Measurements from ENCODE around the gene ANKMY1.

The ANKMY1 gene

DNA sequence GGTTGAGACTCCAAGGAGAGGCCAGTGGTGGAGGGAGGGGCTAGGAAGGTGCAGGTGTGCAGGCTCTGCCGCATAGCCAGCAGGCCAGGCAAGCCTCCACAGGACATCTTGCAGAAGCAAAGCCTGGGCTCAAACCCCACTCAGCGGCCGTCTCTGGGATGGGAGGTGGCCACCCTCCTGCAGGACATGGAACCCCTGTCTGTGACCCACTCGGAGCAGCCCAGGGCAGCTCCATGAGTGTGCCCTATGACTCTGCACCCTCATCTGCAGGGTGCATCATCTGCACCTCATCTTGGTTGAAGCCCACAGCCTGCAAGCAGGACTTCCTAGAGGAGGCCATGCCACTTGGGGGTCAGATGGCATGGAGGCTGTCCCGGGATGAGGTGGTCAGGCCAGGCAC lies 76.1 kb downstream of the ANKMY1 start:
- Histone ChIP-seq H3K36me3 (ENCODE audit: low read depth) (no peaks in the 10 kb centered on the region), H3K9me3 (ENCODE audit: severe bottlenecking) (no peaks in the 10 kb centered on the region), H3K27ac (ENCODE audit: poor library complexity, severe bottlenecking) (no peak overlapping the region), H3K27me3 (ENCODE audit: insufficient read depth, poor library complexity, severe bottlenecking) (no peaks in the 10 kb centered on the region), H3K4me3 (ENCODE audit: severe bottlenecking) (no peak overlapping the region), H3K4me1 (ENCODE audit: insufficient read depth, poor library complexity, severe bottlenecking) (no peaks in the 10 kb centered on the region)
- no peak for ATAC-seq (ENCODE audit: low read depth)
- DNase-seq (ENCODE audit: low spot score) = no peak
- TF ChIP-seq, protein P1, sequence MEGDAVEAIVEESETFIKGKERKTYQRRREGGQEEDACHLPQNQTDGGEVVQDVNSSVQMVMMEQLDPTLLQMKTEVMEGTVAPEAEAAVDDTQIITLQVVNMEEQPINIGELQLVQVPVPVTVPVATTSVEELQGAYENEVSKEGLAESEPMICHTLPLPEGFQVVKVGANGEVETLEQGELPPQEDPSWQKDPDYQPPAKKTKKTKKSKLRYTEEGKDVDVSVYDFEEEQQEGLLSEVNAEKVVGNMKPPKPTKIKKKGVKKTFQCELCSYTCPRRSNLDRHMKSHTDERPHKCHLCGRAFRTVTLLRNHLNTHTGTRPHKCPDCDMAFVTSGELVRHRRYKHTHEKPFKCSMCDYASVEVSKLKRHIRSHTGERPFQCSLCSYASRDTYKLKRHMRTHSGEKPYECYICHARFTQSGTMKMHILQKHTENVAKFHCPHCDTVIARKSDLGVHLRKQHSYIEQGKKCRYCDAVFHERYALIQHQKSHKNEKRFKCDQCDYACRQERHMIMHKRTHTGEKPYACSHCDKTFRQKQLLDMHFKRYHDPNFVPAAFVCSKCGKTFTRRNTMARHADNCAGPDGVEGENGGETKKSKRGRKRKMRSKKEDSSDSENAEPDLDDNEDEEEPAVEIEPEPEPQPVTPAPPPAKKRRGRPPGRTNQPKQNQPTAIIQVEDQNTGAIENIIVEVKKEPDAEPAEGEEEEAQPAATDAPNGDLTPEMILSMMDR (IDR thresholded peaks at IDR 0.05; ENCODE audit: poor library complexity, severe bottlenecking) = no peak

DNA sequence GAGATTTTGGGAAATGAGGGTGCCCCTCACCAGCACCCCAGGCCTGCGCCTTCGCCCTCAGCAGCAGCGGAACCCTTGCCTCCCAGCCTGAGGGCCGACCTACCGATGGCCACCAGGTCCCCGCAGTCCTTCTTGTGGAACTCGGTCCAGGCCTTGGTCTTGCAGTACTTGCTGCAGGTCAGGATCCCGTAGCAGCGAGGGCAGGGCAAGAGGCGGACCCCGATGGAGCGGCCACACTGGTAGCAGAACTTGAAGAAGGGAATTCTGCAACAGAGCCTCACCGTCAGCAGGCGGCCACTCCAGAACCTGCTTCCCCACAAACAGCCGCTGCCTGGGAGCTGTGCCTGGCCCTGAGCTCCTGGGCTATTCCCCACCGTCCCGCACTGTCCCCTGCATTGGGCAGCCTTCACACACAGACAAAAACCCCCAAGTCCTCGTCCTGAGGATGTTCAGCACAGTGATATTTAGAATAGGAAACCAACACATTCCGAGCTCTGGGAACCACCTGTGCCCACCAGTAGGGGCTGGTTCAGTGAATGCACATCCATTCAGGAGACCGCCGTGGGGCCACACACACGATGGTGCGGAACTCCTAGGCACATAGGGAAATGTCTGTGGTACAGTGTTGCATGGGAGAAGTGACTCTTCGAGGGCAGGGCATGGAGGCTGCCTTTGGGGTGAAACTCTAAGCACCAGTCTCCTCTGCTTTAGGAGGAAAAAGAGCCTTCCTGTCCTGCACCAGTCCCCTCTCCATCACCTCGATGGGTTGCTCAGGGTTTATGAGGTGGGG lies 76.8 kb downstream of the ANKMY1 start:
- no peaks in the 10 kb centered on the region for H3K27me3 ChIP-seq (ENCODE audit: insufficient read depth, poor library complexity, severe bottlenecking)
- ATAC-seq (ENCODE audit: low read depth) = no peak
- DNase-seq (ENCODE audit: low spot score) = no peak
- no peaks in the 10 kb centered on the region for H3K36me3 ChIP-seq (ENCODE audit: low read depth)
- TF ChIP-seq, protein P1 (IDR thresholded peaks at IDR 0.05; ENCODE audit: poor library complexity, severe bottlenecking) = no peak
- no peak overlapping the region for H3K27ac ChIP-seq (ENCODE audit: poor library complexity, severe bottlenecking)
- no peaks in the 10 kb centered on the region for H3K9me3 ChIP-seq (ENCODE audit: severe bottlenecking)
- no peak overlapping the region for H3K4me3 ChIP-seq (ENCODE audit: severe bottlenecking)
- no peaks in the 10 kb centered on the region for H3K4me1 ChIP-seq (ENCODE audit: insufficient read depth, poor library complexity, severe bottlenecking)

DNA sequence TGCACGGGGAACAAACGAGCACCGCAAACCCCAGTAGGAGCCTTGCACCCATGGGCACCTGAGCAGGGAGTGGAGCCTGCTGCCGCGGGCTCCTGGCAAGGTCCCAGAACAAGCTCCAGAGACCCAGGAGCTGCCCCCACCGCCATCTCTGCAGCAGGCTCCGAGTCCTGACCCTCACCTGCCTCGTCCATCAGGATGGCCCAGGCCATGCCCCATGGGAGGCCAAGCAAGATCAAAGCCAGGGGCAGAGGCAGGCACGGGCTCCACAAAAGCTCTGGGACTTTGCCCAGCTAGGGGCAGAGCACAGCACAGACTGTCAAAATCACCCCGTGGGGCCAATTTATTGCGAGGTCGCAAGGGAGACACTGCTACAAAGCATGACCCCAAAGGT lies 78.7 kb downstream of the ANKMY1 start:
- no peaks in the 10 kb centered on the region for H3K9me3 ChIP-seq (ENCODE audit: severe bottlenecking)
- H3K27ac ChIP-seq (ENCODE audit: poor library complexity, severe bottlenecking) = no peak overlapping the region
- no peaks in the 10 kb centered on the region for H3K4me1 ChIP-seq (ENCODE audit: insufficient read depth, poor library complexity, severe bottlenecking)
- no peaks in the 10 kb centered on the region for H3K27me3 ChIP-seq (ENCODE audit: insufficient read depth, poor library complexity, severe bottlenecking)
- no peak overlapping the region for H3K4me3 ChIP-seq (ENCODE audit: severe bottlenecking)
- no peaks in the 10 kb centered on the region for H3K36me3 ChIP-seq (ENCODE audit: low read depth)
- no peak for ATAC-seq (ENCODE audit: low read depth)
- TF ChIP-seq, protein P1 (IDR thresholded peaks at IDR 0.05; ENCODE audit: poor library complexity, severe bottlenecking) = no peak
- no peak for DNase-seq (ENCODE audit: low spot score)

DNA sequence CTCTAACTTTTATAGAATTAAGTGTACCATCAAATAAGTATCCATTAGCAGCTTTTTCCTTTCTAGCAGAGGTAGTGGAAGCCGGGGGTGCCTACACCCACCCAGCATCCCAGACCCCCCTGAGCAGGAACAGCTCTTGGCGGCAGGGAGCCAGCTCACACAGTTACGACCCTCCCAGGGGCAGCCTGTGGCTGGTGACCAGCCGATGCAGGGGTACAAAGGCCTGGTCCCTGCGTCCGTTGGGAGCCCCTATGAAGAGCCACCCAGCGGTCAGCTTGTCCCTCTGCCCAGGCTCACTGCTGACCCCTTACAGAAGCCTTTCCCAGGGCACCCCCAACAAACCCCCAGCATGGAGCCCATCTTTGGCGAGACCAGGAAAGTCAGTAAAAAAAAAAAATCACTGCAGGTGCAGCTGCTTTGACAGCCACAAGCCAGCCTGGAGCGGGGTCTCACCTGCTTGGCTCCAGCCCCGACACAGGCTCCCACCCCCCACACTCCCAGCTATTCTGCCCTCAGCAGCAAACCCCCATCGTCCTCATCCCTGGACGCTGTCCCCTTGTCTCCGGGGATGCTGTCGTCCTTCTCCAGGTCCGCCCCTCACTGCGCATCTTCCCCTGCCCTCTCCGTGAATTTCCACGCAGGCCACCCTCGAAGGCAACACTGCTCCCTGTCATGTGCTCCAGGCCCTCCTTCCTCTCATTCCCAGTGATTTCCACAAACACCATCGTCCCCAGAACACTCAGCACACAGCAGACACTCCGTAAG lies 79.3 kb downstream of the ANKMY1 start:
- TF ChIP-seq, protein P1 (IDR thresholded peaks at IDR 0.05; ENCODE audit: poor library complexity, severe bottlenecking) = no peak
- H3K9me3 ChIP-seq (ENCODE audit: severe bottlenecking) = no peaks in the 10 kb centered on the region
- DNase-seq (ENCODE audit: low spot score) (no peak), ATAC-seq (ENCODE audit: low read depth) (no peak)
- no peak overlapping the region for H3K27ac ChIP-seq (ENCODE audit: poor library complexity, severe bottlenecking)
- H3K4me3 ChIP-seq (ENCODE audit: severe bottlenecking) = no peak overlapping the region
- no peaks in the 10 kb centered on the region for H3K27me3 ChIP-seq (ENCODE audit: insufficient read depth, poor library complexity, severe bottlenecking)
- H3K4me1 ChIP-seq (ENCODE audit: insufficient read depth, poor library complexity, severe bottlenecking) = no peaks in the 10 kb centered on the region
- no peaks in the 10 kb centered on the region for H3K36me3 ChIP-seq (ENCODE audit: low read depth)

DNA sequence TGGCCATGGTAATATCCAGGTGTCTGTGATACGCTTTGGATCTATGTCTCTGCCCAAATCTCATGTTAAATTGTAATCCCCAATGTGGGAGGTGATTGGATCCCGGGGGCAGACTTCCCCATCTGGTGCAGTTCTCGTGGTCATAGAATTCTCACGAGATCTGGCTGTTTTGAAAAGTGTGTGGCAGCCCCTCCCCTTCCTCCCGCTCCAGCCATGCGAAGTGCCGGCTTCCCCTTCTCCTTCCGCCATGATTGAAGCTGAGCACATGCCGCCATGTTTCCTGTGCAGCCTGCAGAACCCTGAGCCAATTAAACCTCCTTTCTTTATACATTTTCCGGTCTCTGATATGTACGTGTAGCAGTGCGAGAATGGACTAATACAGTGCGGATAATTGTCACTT lies 79.9 kb downstream of the ANKMY1 start:
- H3K4me1 ChIP-seq (ENCODE audit: insufficient read depth, poor library complexity, severe bottlenecking) = no peaks in the 10 kb centered on the region
- H3K4me3 ChIP-seq (ENCODE audit: severe bottlenecking) = no peak overlapping the region
- ATAC-seq (ENCODE audit: low read depth) = no peak
- DNase-seq (ENCODE audit: low spot score) = no peak
- H3K9me3 ChIP-seq (ENCODE audit: severe bottlenecking) = no peaks in the 10 kb centered on the region
- no peak overlapping the region for H3K27ac ChIP-seq (ENCODE audit: poor library complexity, severe bottlenecking)
- H3K27me3 ChIP-seq (ENCODE audit: insufficient read depth, poor library complexity, severe bottlenecking) = no peaks in the 10 kb centered on the region
- H3K36me3 ChIP-seq (ENCODE audit: low read depth) = no peaks in the 10 kb centered on the region
- TF ChIP-seq, protein P1 (IDR thresholded peaks at IDR 0.05; ENCODE audit: poor library complexity, severe bottlenecking) = no peak

All from RWPE2 (cell line).